PC-3 (cell line): Measurements from ENCODE around the gene FAM163B.

ENCODE experiments used
- EZH2 ChIP-seq: fragments of 300-600 bp; sonication (generic); IDR thresholded peaks from one replicate; pipeline ENCODE4 v1.6.1; 2017; ENCODE audit warnings: antibody characterized with exemption, mild to moderate bottlenecking, low read length; ENCODE audit not compliant: unreplicated experiment
- EZH2phosphoT487 ChIP-seq: fragments of 300-600 bp; sonication (generic); IDR thresholded peaks from 2 replicates; pipeline ENCODE4 v1.6.1; 2018; ENCODE audit warnings: mild to moderate bottlenecking, antibody characterized with exemption, low read length, borderline replicate concordance
- TF ChIP-seq, protein P1 (sequence below): fragments of 300-600 bp; sonication (generic); conservative IDR thresholded peaks from 2 replicates; pipeline ENCODE4 v1.5.1; 2017; ENCODE audit warnings: antibody characterized with exemption, low read depth, mild to moderate bottlenecking, low read length

DNA sequence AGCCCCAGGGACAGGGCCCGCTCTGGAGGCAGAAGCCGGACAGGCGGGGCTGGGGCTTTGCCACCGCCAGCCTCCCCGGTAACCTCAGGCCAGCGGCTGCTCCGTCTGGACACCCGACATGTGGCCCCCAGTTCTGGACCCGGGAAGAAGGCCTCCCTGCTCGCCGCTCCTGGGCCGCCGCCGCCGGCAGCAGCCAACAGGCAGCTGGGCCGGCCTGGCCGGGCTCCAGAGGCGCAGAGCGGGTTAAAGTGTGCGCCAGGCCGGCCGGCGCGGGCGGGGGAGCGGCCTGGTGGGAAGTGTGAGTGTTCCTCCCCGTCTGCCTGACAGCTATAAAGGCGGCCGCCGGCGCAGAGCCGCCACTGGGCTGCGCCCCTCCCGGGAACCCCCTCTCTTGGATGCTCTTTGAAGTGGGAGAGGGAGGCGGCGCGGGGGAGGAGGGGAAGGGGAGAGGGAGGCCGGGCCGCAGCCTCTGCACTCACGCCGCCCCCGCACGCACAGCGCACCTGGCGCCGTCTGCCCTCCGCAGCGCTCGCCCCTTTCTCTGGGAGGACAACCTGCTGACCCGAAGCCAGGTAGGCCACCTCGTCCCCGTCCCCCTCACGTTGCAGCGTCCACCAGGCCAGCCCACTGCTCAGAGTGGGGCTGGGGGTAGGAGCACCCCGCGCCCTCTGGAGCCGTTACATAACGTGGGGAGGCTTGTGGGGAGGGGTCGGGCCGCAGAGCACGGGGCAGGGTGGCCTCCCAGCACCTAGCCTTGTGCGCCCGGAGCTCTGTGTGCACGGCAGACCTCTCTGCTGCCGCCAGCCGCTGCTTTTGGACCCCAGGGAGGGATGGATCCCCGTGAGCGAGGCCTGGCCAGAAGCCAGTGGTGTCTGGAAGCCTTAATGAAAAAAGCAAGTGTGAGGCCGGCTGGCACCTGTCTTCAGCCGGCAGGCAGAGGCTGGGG lies 74.6 kb downstream of the FAM163B start, which contains the start of gene ADAMTSL2:
- TF ChIP-seq EZH2 (no peak), EZH2phosphoT487 (no peak)
- TF ChIP-seq, protein P1, sequence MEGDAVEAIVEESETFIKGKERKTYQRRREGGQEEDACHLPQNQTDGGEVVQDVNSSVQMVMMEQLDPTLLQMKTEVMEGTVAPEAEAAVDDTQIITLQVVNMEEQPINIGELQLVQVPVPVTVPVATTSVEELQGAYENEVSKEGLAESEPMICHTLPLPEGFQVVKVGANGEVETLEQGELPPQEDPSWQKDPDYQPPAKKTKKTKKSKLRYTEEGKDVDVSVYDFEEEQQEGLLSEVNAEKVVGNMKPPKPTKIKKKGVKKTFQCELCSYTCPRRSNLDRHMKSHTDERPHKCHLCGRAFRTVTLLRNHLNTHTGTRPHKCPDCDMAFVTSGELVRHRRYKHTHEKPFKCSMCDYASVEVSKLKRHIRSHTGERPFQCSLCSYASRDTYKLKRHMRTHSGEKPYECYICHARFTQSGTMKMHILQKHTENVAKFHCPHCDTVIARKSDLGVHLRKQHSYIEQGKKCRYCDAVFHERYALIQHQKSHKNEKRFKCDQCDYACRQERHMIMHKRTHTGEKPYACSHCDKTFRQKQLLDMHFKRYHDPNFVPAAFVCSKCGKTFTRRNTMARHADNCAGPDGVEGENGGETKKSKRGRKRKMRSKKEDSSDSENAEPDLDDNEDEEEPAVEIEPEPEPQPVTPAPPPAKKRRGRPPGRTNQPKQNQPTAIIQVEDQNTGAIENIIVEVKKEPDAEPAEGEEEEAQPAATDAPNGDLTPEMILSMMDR: no peak
